Measurements from ENCODE around the gene BLOC1S5. TPM values are rescaled to one million over a fixed set of nuclear protein-coding genes. Genes with fewer than 3 reads are reported as not detected.

BLOC1S5 gene
- total and polyA plus RNA-seq, 9 of the 15 experiments (the other 6 are each of a cell fraction or from before 2014, with no cell fraction given) = 8.5 to 41.0 (median 27.7) TPM

GRCh38 chr6:8063761-8064637 is at the start of gene BLOC1S5 (continued):
- TF ChIP-seq ATF1 (CRISPR knock-in tag; IDR thresholded peaks at IDR 0.05) = peak; percentile 79
- peak; percentile 99 for TF ChIP-seq ATF1 (tag; IDR thresholded peaks at IDR 0.05)
- no peak for TF ChIP-seq CEBPG (CRISPR knock-in tag; IDR thresholded peaks at IDR 0.05)
- no peak for TF ChIP-seq CEBPG (tag; conservative IDR thresholded peaks at IDR 0.05 in 1 of 2, IDR thresholded peaks at IDR 0.05 in 1 of 2)
- peak in 1 of 2 experiments; percentile 81; a peak in 1 of 4 replicates for TF ChIP-seq ZNF639 (CRISPR knock-in tag; conservative IDR thresholded peaks at IDR 0.05 in 1 of 2, IDR thresholded peaks at IDR 0.05 in 1 of 2)
- TF ChIP-seq ZNF165 (CRISPR knock-in tag; IDR thresholded peaks at IDR 0.05; ENCODE audit: borderline replicate concordance) = no peak
- peak; percentile 21; the same call in 1 of the 2 replicates for TF ChIP-seq MXI1 (IDR thresholded peaks at IDR 0.05; ENCODE audit: low read depth, low read length)
- peak; percentile 20 to 23 (median 20); a peak in 2 of 6 replicates for TF ChIP-seq CTCF (IDR thresholded peaks at IDR 0.05 in 2 of 3, conservative IDR thresholded peaks at IDR 0.05 in 1 of 3; ENCODE audit: insufficient read depth in 2 of 3, low read depth in 1 of 3, low read length in 3 of 3)
- no peak for TF ChIP-seq ARHGAP35 (IDR thresholded peaks at IDR 0.05; ENCODE audit: partially characterized antibody)
- peak; percentile 66 for TF ChIP-seq MBD2 (IDR thresholded peaks at IDR 0.05; ENCODE audit: borderline replicate concordance, low read depth)
- TF ChIP-seq ZNF311 (CRISPR knock-in tag; IDR thresholded peaks at IDR 0.05) = 0 out of 2 replicates have a peak, but pooled peaks have one; percentile 46
- 0 out of 4 replicates have a peak, but pooled peaks of 1 of the 2 experiments have one; percentile 22 for TF ChIP-seq UBTF (IDR thresholded peaks at IDR 0.05; ENCODE audit: borderline replicate concordance in 1 of 2, low read depth in 2 of 2, low read length in 2 of 2)
- TF ChIP-seq POLR2AphosphoS2 (IDR thresholded peaks at IDR 0.05; ENCODE audit: low read length) = no peak; the same call in 1 of the 2 replicates
- TF ChIP-seq STAT5A (IDR thresholded peaks at IDR 0.05; ENCODE audit: borderline replicate concordance, low read length) = peak; percentile 36; the same call in 1 of the 2 replicates
- no peak for TF ChIP-seq LEF1 (IDR thresholded peaks at IDR 0.05)
- TF ChIP-seq FOXK2 (conservative IDR thresholded peaks at IDR 0.05 in 1 of 2, IDR thresholded peaks at IDR 0.05 in 1 of 2; ENCODE audit: low read depth in 2 of 2) = peak; percentile 69 to 86
- no peak for TF ChIP-seq MTF1 (CRISPR knock-in tag; IDR thresholded peaks at IDR 0.05; ENCODE audit: borderline replicate concordance)
- no peak for TF ChIP-seq NCOA1 (IDR thresholded peaks at IDR 0.05; ENCODE audit: low read depth)
- TF ChIP-seq ZBTB17 (CRISPR knock-in tag; IDR thresholded peaks at IDR 0.05) = 0 out of 2 replicates have a peak, but pooled peaks have one; percentile 42
